Caco-2 (cell line): Measurements from ENCODE around the gene ELMOD1. TPM values are rescaled to one million over a fixed set of nuclear protein-coding genes. Genes with fewer than 3 reads are reported as not detected.

ENCODE experiments used
- BruUV-seq: library from RNA; stranded (reverse); fragments of 400-500 nt; replicated peaks from 2 replicates; lab custom pipeline; 2021; lab: Mats Ljungman, UMichigan
- CTCF ChIA-PET: fragments of 300-600 bp; sonication (Branson Sonifier 250); formaldehyde crosslinking; loops from one replicate; lab custom pipeline; 2022; ENCODE audit warnings: antibody characterized with exemption; lab: Charles Lee
- POLR2A ChIA-PET: fragments of 300-600 bp; sonication (Branson Sonifier 250); formaldehyde crosslinking; loops from one replicate; lab custom pipeline; 2022; ENCODE audit warnings: antibody characterized with exemption; lab: Charles Lee
- DNase-seq, 2 experiments: peaks; one replicate each; pipeline versions ENCODE4 v3.0.0 to v3.0.0-alpha.2; 2020 to 2022
- H3K27me3 ChIP-seq: replicated peaks from 2 replicates; pipeline ENCODE4 v1.6.0; 2011; ENCODE audit warnings: low read length; ENCODE audit not compliant: control insufficient read depth, insufficient read depth
- H3K36me3 ChIP-seq: 2 replicates; pipeline ENCODE4 v1.5.1; 2011; ENCODE audit warnings: low read length; ENCODE audit not compliant: control insufficient read depth, insufficient read depth
- H3K4me1 ChIP-seq: fragments of 250-450 bp; sonication (Bioruptor Pico); 2 replicates; pipeline ENCODE4 v1.5.1; 2020; ENCODE audit warnings: mild to moderate bottlenecking
- H3K4me3 ChIP-seq: 2 replicates; pipeline ENCODE4 v1.5.1; 2011; ENCODE audit warnings: low read depth, mild to moderate bottlenecking, control low read depth, low read length
- H3K9me3 ChIP-seq: fragments of 250-450 bp; sonication (Bioruptor Pico); 2 replicates; pipeline ENCODE4 v1.5.1; 2020; ENCODE audit warnings: mild to moderate bottlenecking, moderate library complexity
- H3K27ac Mint-ChIP-seq: one replicate; pipeline ENCODE4 v1.8.0; 2022; ENCODE audit warnings: mixed read lengths; ENCODE audit not compliant: unreplicated experiment
- H3K27me3 Mint-ChIP-seq: one replicate; pipeline ENCODE4 v1.8.0; 2022; ENCODE audit warnings: mixed read lengths; ENCODE audit not compliant: insufficient read depth, unreplicated experiment
- H3K36me3 Mint-ChIP-seq: one replicate; pipeline ENCODE4 v1.8.0; 2022; ENCODE audit warnings: mild to moderate bottlenecking, mixed read lengths; ENCODE audit not compliant: insufficient read depth, unreplicated experiment
- H3K4me1 Mint-ChIP-seq: one replicate; pipeline ENCODE4 v1.8.0; 2022; ENCODE audit warnings: low read depth, mixed read lengths; ENCODE audit not compliant: unreplicated experiment
- H3K4me3 Mint-ChIP-seq: one replicate; pipeline ENCODE4 v1.8.0; 2022; ENCODE audit warnings: mild to moderate bottlenecking, moderate library complexity, mixed read lengths; ENCODE audit not compliant: unreplicated experiment
- H3K9me3 Mint-ChIP-seq: one replicate; pipeline ENCODE4 v1.8.0; 2022; ENCODE audit warnings: mixed read lengths; ENCODE audit not compliant: unreplicated experiment
- intact Hi-C: fragments of 100-400 bp; cut with micrococcal nuclease; formaldehyde crosslinking; loops from one replicate; pipeline ENCODE4 v1.10.0; 2022; ENCODE audit not compliant: unreplicated experiment
- total RNA-seq: library from RNA; stranded (reverse); gene quantifications from 2 replicates; pipeline ENCODE4 v1.2.3, GENCODE V29; 2022
- TF ChIP-seq, protein P1 (sequence below), 2 experiments: fragments of 200-600 bp in 1 of 2; IDR thresholded peaks; 1 replicate in 1 of 2; 2 replicates in 1 of 2; pipeline versions ENCODE4 v1.5.1 to v1.8.0; 2011 to 2022; ENCODE audit warnings: antibody characterized with exemption in 1 of 2, control low read depth in 1 of 2, inconsistent platforms in 1 of 2, low read depth in 1 of 2, low read length in 1 of 2, mild to moderate bottlenecking in 1 of 2, moderate library complexity in 1 of 2; ENCODE audit not compliant: insufficient read depth in 1 of 2, severe bottlenecking in 1 of 2, unreplicated experiment in 1 of 2

The ELMOD1 gene
- total RNA-seq, 1 experiment from 2014 or later = not detected

DNA sequence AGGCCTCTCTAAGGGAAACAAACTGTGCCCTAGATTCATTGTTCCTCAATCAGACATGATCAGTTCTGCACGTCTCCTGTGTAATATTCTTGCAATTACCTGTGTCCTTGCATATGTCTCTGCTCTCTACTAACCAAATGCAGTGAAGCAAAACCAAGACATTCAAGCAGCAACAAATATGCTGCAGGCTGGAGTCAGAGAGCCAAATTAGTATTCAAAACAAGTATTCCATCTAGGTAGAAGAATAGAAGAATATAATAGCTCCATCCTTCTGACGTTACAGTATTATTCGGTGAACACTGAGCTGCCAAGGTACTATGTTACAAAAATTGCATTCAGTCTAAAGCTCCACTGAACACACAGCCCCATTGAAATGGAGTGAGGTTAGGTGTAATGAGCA, 69.1 kb downstream of the ELMOD1 start:
- intact Hi-C loops = no loop called here
- Mint-ChIP-seq H3K4me1 (no peaks in the 10 kb centered on the region), H3K36me3 (no peaks in the 10 kb centered on the region)

DNA sequence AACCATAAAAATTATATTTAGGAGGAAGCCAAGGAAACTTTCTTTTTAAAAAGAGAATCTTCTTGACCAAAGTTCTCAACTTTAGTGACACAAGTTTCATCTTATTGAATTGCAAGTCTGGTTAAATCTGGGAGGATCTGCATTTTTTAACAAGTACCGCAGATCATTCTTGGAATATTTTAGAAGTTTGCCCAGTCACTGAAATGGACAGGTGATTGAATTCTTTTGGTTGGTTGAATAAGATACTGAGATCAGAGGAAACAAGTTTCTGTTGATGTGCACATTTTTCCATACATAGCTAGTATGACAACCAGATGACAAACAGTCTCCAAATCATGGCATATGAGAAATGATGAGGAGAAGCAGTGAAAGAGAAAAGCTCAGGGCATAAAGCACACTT, 70.7 kb downstream of the ELMOD1 start:
- TF ChIP-seq, protein P1, sequence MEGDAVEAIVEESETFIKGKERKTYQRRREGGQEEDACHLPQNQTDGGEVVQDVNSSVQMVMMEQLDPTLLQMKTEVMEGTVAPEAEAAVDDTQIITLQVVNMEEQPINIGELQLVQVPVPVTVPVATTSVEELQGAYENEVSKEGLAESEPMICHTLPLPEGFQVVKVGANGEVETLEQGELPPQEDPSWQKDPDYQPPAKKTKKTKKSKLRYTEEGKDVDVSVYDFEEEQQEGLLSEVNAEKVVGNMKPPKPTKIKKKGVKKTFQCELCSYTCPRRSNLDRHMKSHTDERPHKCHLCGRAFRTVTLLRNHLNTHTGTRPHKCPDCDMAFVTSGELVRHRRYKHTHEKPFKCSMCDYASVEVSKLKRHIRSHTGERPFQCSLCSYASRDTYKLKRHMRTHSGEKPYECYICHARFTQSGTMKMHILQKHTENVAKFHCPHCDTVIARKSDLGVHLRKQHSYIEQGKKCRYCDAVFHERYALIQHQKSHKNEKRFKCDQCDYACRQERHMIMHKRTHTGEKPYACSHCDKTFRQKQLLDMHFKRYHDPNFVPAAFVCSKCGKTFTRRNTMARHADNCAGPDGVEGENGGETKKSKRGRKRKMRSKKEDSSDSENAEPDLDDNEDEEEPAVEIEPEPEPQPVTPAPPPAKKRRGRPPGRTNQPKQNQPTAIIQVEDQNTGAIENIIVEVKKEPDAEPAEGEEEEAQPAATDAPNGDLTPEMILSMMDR (IDR thresholded peaks at IDR 0.05; ENCODE audit: insufficient read depth in 1 of 2, low read depth in 1 of 2, low read length in 1 of 2, severe bottlenecking in 1 of 2, unreplicated experiment in 1 of 2) = no peak
- no peaks in the 10 kb centered on the region for H3K36me3 ChIP-seq
- no peaks in the 10 kb centered on the region; the same call in 1 of the 2 replicates for H3K27me3 ChIP-seq
- H3K4me1 ChIP-seq = no peaks in the 10 kb centered on the region
- no peak overlapping the region for H3K27ac Mint-ChIP-seq
- intact Hi-C loops = no loop called here
- H3K4me1 Mint-ChIP-seq = no peaks in the 10 kb centered on the region
- H3K4me3 Mint-ChIP-seq = no peak overlapping the region
- no peaks in the 10 kb centered on the region for H3K9me3 Mint-ChIP-seq
- no peak for DNase-seq
- H3K9me3 ChIP-seq = no peaks in the 10 kb centered on the region
- peaks cover 24% of the 10 kb centered on the region for H3K27me3 Mint-ChIP-seq
- CTCF ChIA-PET = no interaction called here
- no peak overlapping the region for H3K4me3 ChIP-seq
- POLR2A ChIA-PET = no interaction called here
- BruUV-seq = no TSS peak
- no peaks in the 10 kb centered on the region for H3K36me3 Mint-ChIP-seq

More for the DNA sequence above, 69.1 kb downstream of the ELMOD1 start:
- Histone ChIP-seq H3K36me3 (no peaks in the 10 kb centered on the region), H3K4me1 (no peaks in the 10 kb centered on the region), H3K27me3 (no peaks in the 10 kb centered on the region; the same call in 1 of the 2 replicates), H3K4me3 (no peak overlapping the region), H3K9me3 (no peaks in the 10 kb centered on the region)
- TF ChIP-seq, protein P1 (IDR thresholded peaks at IDR 0.05; ENCODE audit: insufficient read depth in 1 of 2, low read depth in 1 of 2, low read length in 1 of 2, severe bottlenecking in 1 of 2, unreplicated experiment in 1 of 2) = no peak
- DNase-seq = no peak
- BruUV-seq = no TSS peak
- H3K9me3 Mint-ChIP-seq = no peaks in the 10 kb centered on the region
- CTCF ChIA-PET = interaction anchor here (0.7 kb wide), 1 partner anchor 30 kb away, joined by 3 read pairs; no protein-coding TSS in a partner anchor
- H3K4me3 Mint-ChIP-seq = no peak overlapping the region
- no peak overlapping the region for H3K27ac Mint-ChIP-seq
- POLR2A ChIA-PET = interaction anchor here (0.6 kb wide), 1 partner anchor 13 kb away, joined by 3 read pairs; no protein-coding TSS in a partner anchor
- H3K27me3 Mint-ChIP-seq = peaks cover 24% of the 10 kb centered on the region

DNA sequence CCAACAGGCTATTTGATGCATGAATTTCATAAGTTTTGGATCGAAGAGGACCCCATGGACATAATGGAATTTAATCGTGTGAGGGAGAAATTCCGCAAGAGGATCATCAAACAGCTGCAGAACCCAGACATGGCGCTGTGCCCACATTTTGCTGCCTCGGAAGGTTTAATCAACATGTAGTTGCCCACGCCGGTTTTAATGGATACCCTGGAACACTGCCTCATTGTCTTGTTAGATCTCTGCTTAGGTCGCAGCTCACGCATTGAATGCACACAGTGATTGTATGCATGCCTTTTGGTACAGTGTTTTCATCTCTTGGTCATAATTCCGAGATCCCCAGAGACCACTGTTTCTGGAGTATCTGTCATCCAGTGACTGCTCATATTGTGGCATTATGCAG, 74.1 kb downstream of the ELMOD1 start:
- DNase-seq = no peak
- Histone ChIP-seq H3K36me3 (no peaks in the 10 kb centered on the region), H3K9me3 (no peaks in the 10 kb centered on the region), H3K4me3 (no peak overlapping the region), H3K4me1 (no peaks in the 10 kb centered on the region), H3K27me3 (no peaks in the 10 kb centered on the region; the same call in 1 of the 2 replicates)
- Mint-ChIP-seq H3K27ac (no peak overlapping the region), H3K27me3 (peaks cover 22% of the 10 kb centered on the region), H3K4me3 (no peak overlapping the region), H3K4me1 (no peaks in the 10 kb centered on the region), H3K9me3 (no peaks in the 10 kb centered on the region), H3K36me3 (no peaks in the 10 kb centered on the region)
- BruUV-seq = no TSS peak
- POLR2A ChIA-PET = no interaction called here
- intact Hi-C loops = no loop called here
- CTCF ChIA-PET = interaction anchor here (2.2 kb wide), 1 partner anchor 24 kb away, joined by 5 read pairs; no protein-coding TSS in a partner anchor
- TF ChIP-seq, protein P1 (IDR thresholded peaks at IDR 0.05; ENCODE audit: insufficient read depth in 1 of 2, low read depth in 1 of 2, low read length in 1 of 2, severe bottlenecking in 1 of 2, unreplicated experiment in 1 of 2) = no peak
